Heart left ventricle (tissue), 16 donors: ENCODE results near the gene CDKN2B. TPM values are rescaled to one million over a fixed set of nuclear protein-coding genes. Genes with fewer than 3 reads are reported as not detected.

Experiments
- ATAC-seq, 4 donors: fragments of 200-7000 bp; cut with Tn5 transposase; one replicate each; pipeline ENCODE4 v1.9.1; 2020 to 2022; ENCODE audit warnings: moderate library complexity in 4 of 4, mild to moderate bottlenecking in 3 of 4, moderate number of reproducible peaks in 1 of 4
- DNase-seq, 5 donors: peaks; one replicate each; pipeline ENCODE4 v3.0.0-alpha.2; 2020
- H3K27ac ChIP-seq, 12 donors: fragments of 200-600 bp; sonication (generic) in 4 of 12; one replicate each; pipeline versions ENCODE4 v1.5.0 to v1.8.0; 2016 to 2022; ENCODE audit warnings: mild to moderate bottlenecking in 2 of 12
- H3K27me3 ChIP-seq, 9 donors: fragments of 200-600 bp; sonication (generic) in 2 of 9; one replicate each; pipeline versions ENCODE4 v1.5.1 to v1.8.0; 2016 to 2022; ENCODE audit warnings: mild to moderate bottlenecking in 3 of 9
- H3K36me3 ChIP-seq, 9 donors: fragments of 200-600 bp; sonication (generic) in 2 of 9; one replicate each; pipeline versions ENCODE4 v1.5.0 to v1.8.0; 2018 to 2022; ENCODE audit warnings: mild to moderate bottlenecking in 2 of 9
- H3K4me1 ChIP-seq, 12 donors: fragments of 200-600 bp; sonication (generic) in 4 of 12; one replicate each; pipeline versions ENCODE4 v1.5.0 to v1.8.0; 2016 to 2022; ENCODE audit warnings: mild to moderate bottlenecking in 3 of 12
- H3K4me3 ChIP-seq, 12 donors: fragments of 200-600 bp; sonication (generic) in 4 of 12; one replicate each; pipeline versions ENCODE4 v1.5.0 to v1.8.0; 2017 to 2022; ENCODE audit warnings: mild to moderate bottlenecking in 9 of 12, moderate library complexity in 4 of 12
- H3K9me3 ChIP-seq, 12 donors: fragments of 200-600 bp; sonication (generic) in 4 of 12; one replicate each; pipeline versions ENCODE4 v1.5.0 to v1.8.0; 2016 to 2022; ENCODE audit warnings: mild to moderate bottlenecking in 1 of 12
- CTCF ChIP-seq, 12 donors: fragments of 200-600 bp; sonication (generic) in 4 of 12; IDR thresholded peaks; one replicate each; pipeline versions ENCODE4 v1.5.0 to v1.8.0; 2018 to 2022; ENCODE audit warnings: antibody characterized with exemption in 12 of 12, mild to moderate bottlenecking in 5 of 12
- POLR2A ChIP-seq, 2 donors: fragments of 450-650 bp; IDR thresholded peaks; one replicate each; pipeline ENCODE4 v1.6.1; 2017; ENCODE audit warnings: antibody characterized with exemption in 2 of 2, mild to moderate bottlenecking in 2 of 2, moderate library complexity in 2 of 2
- WGBS, 4 donors: extraction: QIAGEN DNeasy Blood & Tissue Kit in 2 of 4; methylation state at CpG; one replicate each; pipeline versions ENCODE4 v1.1.5 to v1.1.7; 2013 to 2018; 5-methylcytosine and 5-hydroxymethylcytosine counted together
- intact Hi-C, 10 donors: fragments of 100-400 bp; cut with DNase I; formaldehyde crosslinking; loops; one replicate each; pipeline versions ENCODE4 v1.11.1 to v1.14.2; 2022
- polyA plus RNA-seq, 2 donors: library from polyadenylated mRNA; stranded (reverse); fragments of 200-250 nt; gene quantifications; one replicate each; pipeline ENCODE4 v1.2.3, GENCODE V29; 2013
- total RNA-seq, 9 donors: library from RNA; depleted of rRNA in 2 of 9; stranded (reverse); fragments of >200 nt in 2 of 9; fragmentation: NEBNext Ultra II Directional in 3 of 9; extraction: Animal tissue kit (Norgen Biotek cat#: 25700) in 3 of 9; gene quantifications; one replicate each; pipeline versions ENCODE4 v1.1.0 to v1.2.4, GENCODE V29; 2016 to 2023
- donor health status: ischemic (EF 13 %, LVEDD 7.1; RV severe dilation, severe dysfunction).
- donor health status: healthy with polysubstance abuse.
- donor health status: DM: no; HTN: yes; CAD: no.
- donor health status: DM: no; HTN: no; CAD: no.
- donor health status: ischemic (EF 25% LVEDD 6.9; RV normal size, moderate dysfunction).
- donor health status: ischemic (EF 25% LVEDD 5.7; RV mildly dilated, moderate dysfunction).
- donor health status: healthy.
- donor health status: DM: yes; HTN: yes; CAD: no.
- donor health status: ischemic (EF 35%, LVEDD 5.7; RV mildly dilated, moderate dysfunction).
- donor health status: nonischemic (EF 11% LVEDD 7.7; RV severe dilation, severe dysfunction).
- donor health status: DM: yes; HTN: yes; CAD: no.
- donor health status: PGD.
- donor health status: ischemic (EF 29% LVEDD 5.4; RV normal size, mild dysfunction).
- donor health status: nonischemic (EF 23%, LVEDD 6.1; RV moderate dilation, normal function).

The CDKN2B gene
- total and polyA plus RNA-seq, 11 donors: 0.88 to 4.8 (median 1.6) TPM

- DNase-seq (peak in 4 of 5 donors; percentile 37 to 71 (median 49)), ATAC-seq (peak in 3 of 4 donors; percentile 66 to 73 (median 69))
- H3K36me3 ChIP-seq: no peaks in the 10 kb centered on the region
- peaks cover 12 to 43% (median 33%) of the 10 kb centered on the region in 9 donors for H3K27me3 ChIP-seq
- H3K9me3 ChIP-seq: no peaks in the 10 kb centered on the region
- WGBS, 4 donors: 0 to 1% (median 0%) methylated on average over 15 to 43 of the region's 43 CpGs
- TF ChIP-seq POLR2A (IDR thresholded peaks at IDR 0.05) (no peak), CTCF (IDR thresholded peaks at IDR 0.05) (peak in 1 of 12 donors; percentile 17)
- H3K4me1 ChIP-seq: peaks cover 0 to 27% (median 5%) of the 10 kb centered on the region in 12 donors
- peak within 1 kb of the TSS in 11 of 12 donors; percentile 57 to 98 (median 74) for H3K27ac ChIP-seq
- intact Hi-C loops: loop anchor here in 2 of 10 donors (10.0 kb wide), 3 partner anchors 60 to 180 kb away; no protein-coding TSS in a partner anchor
- peak within 1 kb of the TSS; percentile 61 to 95 (median 83) for H3K4me3 ChIP-seq
Observed at GRCh38 chr9:21994556-21995005, 14.5 kb downstream of the CDKN2B start, which contains the start of gene CDKN2B-AS1. TSS of gene CDKN2B-AS1 (plus strand) at chr9:21994791.

- ATAC-seq: peak in 2 of 4 donors; percentile 32 to 55
- WGBS, 4 donors: 5 to 8% (median 7%) methylated on average over 38 to 53 of the region's 53 CpGs
Observed at GRCh38 chr9:21993893-21994555, 15.1 kb downstream of the CDKN2B start, which contains the start of gene CDKN2A. TSS of gene CDKN2A (minus strand) at chr9:21994392.

GRCh38 chr9:21993007-21993406, 16.1 kb downstream of the CDKN2B start:
- peak overlapping the region in 2 of 12 donors; percentile 17 to 95 for H3K4me3 ChIP-seq
- intact Hi-C loops: loop anchor here in 2 of 10 donors (10.0 kb wide), 3 partner anchors 62 to 178 kb away; no protein-coding TSS in a partner anchor

More at GRCh38 chr9:21993893-21994555, 15.1 kb downstream of the CDKN2B start, which contains the start of gene CDKN2A:
- H3K27ac ChIP-seq: peak within 1 kb of the TSS in 11 of 12 donors; percentile 57 to 98 (median 74)
- H3K4me1 ChIP-seq: peaks cover 0 to 27% (median 5%) of the 10 kb centered on the region in 12 donors
- H3K4me3 ChIP-seq: peak within 1 kb of the TSS; percentile 61 to 95 (median 83)
- intact Hi-C loops: loop anchor here in 2 of 10 donors (10.0 kb wide), 3 partner anchors 61 to 179 kb away; no protein-coding TSS in a partner anchor
- no peaks in the 10 kb centered on the region for H3K9me3 ChIP-seq
- no peaks in the 10 kb centered on the region for H3K36me3 ChIP-seq
- H3K27me3 ChIP-seq: peaks cover 16 to 49% (median 38%) of the 10 kb centered on the region in 9 donors
- no peak for TF ChIP-seq CTCF (IDR thresholded peaks at IDR 0.05)
- no peak for TF ChIP-seq POLR2A (IDR thresholded peaks at IDR 0.05)
- DNase-seq: peak in 4 of 5 donors; percentile 23 to 65 (median 33)

More at GRCh38 chr9:21993007-21993406, 16.1 kb downstream of the CDKN2B start:
- H3K9me3 ChIP-seq: no peaks in the 10 kb centered on the region
- 95 to 98% (median 95%) methylated on average over 4 of the region's 4 CpGs for WGBS, 4 donors
- H3K27me3 ChIP-seq: peaks cover 18 to 57% (median 46%) of the 10 kb centered on the region in 9 donors
- no peak for TF ChIP-seq CTCF (IDR thresholded peaks at IDR 0.05)
- no peak for TF ChIP-seq POLR2A (IDR thresholded peaks at IDR 0.05)
- ATAC-seq (no peak), DNase-seq (no peak)
- H3K4me1 ChIP-seq: peaks cover 0 to 27% (median 5%) of the 10 kb centered on the region in 12 donors
- H3K27ac ChIP-seq: no peak overlapping the region
- no peaks in the 10 kb centered on the region for H3K36me3 ChIP-seq
